ENCODE results near the gene MGLL.

Gene MGLL

GRCh38 chr3:127760791-127761440, 61.4 kb downstream of the MGLL start:
- TF ChIP-seq, protein P1, sequence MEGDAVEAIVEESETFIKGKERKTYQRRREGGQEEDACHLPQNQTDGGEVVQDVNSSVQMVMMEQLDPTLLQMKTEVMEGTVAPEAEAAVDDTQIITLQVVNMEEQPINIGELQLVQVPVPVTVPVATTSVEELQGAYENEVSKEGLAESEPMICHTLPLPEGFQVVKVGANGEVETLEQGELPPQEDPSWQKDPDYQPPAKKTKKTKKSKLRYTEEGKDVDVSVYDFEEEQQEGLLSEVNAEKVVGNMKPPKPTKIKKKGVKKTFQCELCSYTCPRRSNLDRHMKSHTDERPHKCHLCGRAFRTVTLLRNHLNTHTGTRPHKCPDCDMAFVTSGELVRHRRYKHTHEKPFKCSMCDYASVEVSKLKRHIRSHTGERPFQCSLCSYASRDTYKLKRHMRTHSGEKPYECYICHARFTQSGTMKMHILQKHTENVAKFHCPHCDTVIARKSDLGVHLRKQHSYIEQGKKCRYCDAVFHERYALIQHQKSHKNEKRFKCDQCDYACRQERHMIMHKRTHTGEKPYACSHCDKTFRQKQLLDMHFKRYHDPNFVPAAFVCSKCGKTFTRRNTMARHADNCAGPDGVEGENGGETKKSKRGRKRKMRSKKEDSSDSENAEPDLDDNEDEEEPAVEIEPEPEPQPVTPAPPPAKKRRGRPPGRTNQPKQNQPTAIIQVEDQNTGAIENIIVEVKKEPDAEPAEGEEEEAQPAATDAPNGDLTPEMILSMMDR (conservative IDR thresholded peaks at IDR 0.05; ENCODE audit: low read depth) = no peak
- ChIA-PET POLR2A (ENCODE audit: low non-redundant PET) (no interaction called here), CTCF (interaction anchor here (0.6 kb wide), 1 partner anchor 841 kb away, joined by 3 read pairs; no protein-coding TSS in a partner anchor)
- no peak for DNase-seq (ENCODE audit: low spot score)
- no peak overlapping the region for H3K27ac ChIP-seq

- no peak overlapping the region for H3K27ac ChIP-seq
- TF ChIP-seq, protein P1 (conservative IDR thresholded peaks at IDR 0.05; ENCODE audit: low read depth) = no peak
Measured at GRCh38 chr3:127760361-127760760, 62.0 kb downstream of the MGLL start.

DNA sequence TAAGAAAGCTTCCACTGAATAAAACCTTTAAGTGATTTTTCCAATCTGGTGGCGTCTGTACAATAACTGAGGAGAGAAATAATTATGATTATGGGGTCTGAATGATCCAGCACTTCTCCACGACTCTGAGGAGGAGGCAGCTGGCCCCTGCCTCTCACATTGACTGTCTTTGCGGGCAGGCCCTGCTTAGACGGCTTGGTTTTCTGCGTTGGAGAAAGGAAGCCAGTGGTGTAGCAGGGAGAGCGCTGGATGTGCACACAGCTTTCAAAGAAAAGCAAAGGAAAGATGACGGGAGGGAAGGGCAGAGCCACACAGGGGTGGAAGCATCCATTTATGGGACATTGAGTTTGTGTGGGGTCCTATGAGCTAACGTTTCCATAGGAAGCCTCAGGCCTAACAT, 62.5 kb downstream of the MGLL start:
- H3K27ac ChIP-seq = no peak overlapping the region
- ChIA-PET CTCF (interaction anchor here (0.5 kb wide), 1 partner anchor 247 kb away, joined by 3 read pairs; no protein-coding TSS in a partner anchor), POLR2A (ENCODE audit: low non-redundant PET) (no interaction called here)
- TF ChIP-seq, protein P1 (conservative IDR thresholded peaks at IDR 0.05; ENCODE audit: low read depth) = no peak
- no peak for DNase-seq (ENCODE audit: low spot score)

More at GRCh38 chr3:127760361-127760760, 62.0 kb downstream of the MGLL start:
- POLR2A ChIA-PET (ENCODE audit: low non-redundant PET) = no interaction called here
- CTCF ChIA-PET = interaction anchor here (0.6 kb wide), 1 partner anchor 841 kb away, joined by 3 read pairs; no protein-coding TSS in a partner anchor
- DNase-seq (ENCODE audit: low spot score) = no peak

DNA sequence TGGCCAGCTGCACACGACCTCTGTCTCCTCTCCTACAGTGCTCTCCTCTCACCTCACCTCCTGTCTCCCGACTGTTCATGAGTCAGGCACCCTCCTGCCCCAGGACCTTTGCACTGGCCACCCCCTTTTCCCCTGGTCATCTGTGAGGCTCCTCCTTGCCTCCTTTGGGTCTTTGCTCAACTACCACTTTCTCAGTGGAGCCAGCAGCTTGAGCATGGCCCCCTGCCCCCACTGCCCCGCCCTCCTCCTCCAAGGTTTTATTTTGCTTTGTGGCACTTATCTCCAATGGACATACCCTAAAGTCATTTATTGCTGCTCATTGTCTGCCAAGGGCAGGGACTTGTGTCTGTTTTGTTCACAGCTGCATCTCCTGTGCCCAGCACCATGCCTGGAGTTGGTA, 64.3 kb downstream of the MGLL start:
- TF ChIP-seq, protein P1 (conservative IDR thresholded peaks at IDR 0.05; ENCODE audit: low read depth) = no peak
- DNase-seq (ENCODE audit: low spot score) = no peak
- POLR2A ChIA-PET (ENCODE audit: low non-redundant PET) = no interaction called here
- CTCF ChIA-PET = no interaction called here
- H3K27ac ChIP-seq = no peak overlapping the region

DNA sequence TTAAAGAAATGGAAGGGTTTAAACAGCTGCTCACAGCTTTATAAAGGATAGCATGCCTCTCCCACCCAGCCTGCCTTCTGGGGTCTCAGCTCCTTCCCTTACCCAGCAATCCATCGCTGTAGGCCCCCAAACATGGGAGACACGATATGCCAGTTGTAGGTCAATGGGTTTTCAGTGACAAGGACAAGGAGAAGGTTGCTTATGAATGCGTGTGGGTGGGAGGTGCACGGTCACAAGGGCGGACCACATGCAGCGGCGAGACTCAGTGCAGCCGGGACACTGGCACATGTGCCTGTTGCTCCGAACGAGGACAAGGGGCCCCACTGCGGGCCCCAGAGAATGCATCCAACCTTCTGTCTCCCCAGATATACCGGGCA, 67.0 kb downstream of the MGLL start:
- CTCF ChIA-PET = no interaction called here
- TF ChIP-seq, protein P1 (conservative IDR thresholded peaks at IDR 0.05; ENCODE audit: low read depth) = no peak
- no peak for DNase-seq (ENCODE audit: low spot score)
- POLR2A ChIA-PET (ENCODE audit: low non-redundant PET) = no interaction called here
- no peak overlapping the region for H3K27ac ChIP-seq

GRCh38 chr3:127754411-127755304, 67.7 kb downstream of the MGLL start:
- no peak overlapping the region for H3K27ac ChIP-seq
- no peak for DNase-seq (ENCODE audit: low spot score)
- TF ChIP-seq, protein P1 (conservative IDR thresholded peaks at IDR 0.05; ENCODE audit: low read depth) = no peak
- POLR2A ChIA-PET (ENCODE audit: low non-redundant PET) = no interaction called here
- CTCF ChIA-PET = no interaction called here

Data from RWPE1 (cell line).